Osteocyte (in vitro differentiated cells): Measurements from ENCODE around the gene GPR162. TPM values are rescaled to one million over a fixed set of nuclear protein-coding genes. Genes with fewer than 3 reads are reported as not detected.

Source experiments
- DNase-seq: peaks from one replicate; pipeline ENCODE4 v3.0.0; 2021; ENCODE audit warnings: mixed read lengths; ENCODE audit not compliant: unreplicated experiment; ENCODE audit errors: extremely low spot score
- H3K27ac Mint-ChIP-seq: one replicate; pipeline ENCODE4 v1.8.0; 2021; ENCODE audit warnings: mild to moderate bottlenecking, mixed read lengths; ENCODE audit not compliant: unreplicated experiment
- H3K27me3 Mint-ChIP-seq: one replicate; pipeline ENCODE4 v1.8.0; 2021; ENCODE audit warnings: mixed read lengths; ENCODE audit not compliant: unreplicated experiment
- H3K36me3 Mint-ChIP-seq: one replicate; pipeline ENCODE4 v1.8.0; 2021; ENCODE audit warnings: mixed read lengths; ENCODE audit not compliant: unreplicated experiment
- H3K4me1 Mint-ChIP-seq: one replicate; pipeline ENCODE4 v1.8.0; 2021; ENCODE audit warnings: mixed read lengths; ENCODE audit not compliant: unreplicated experiment
- H3K4me3 Mint-ChIP-seq: one replicate; pipeline ENCODE4 v1.8.0; 2021; ENCODE audit warnings: mild to moderate bottlenecking, moderate library complexity, mixed read lengths; ENCODE audit not compliant: unreplicated experiment
- H3K9me3 Mint-ChIP-seq: one replicate; pipeline ENCODE4 v1.8.0; 2021; ENCODE audit warnings: mixed read lengths; ENCODE audit not compliant: unreplicated experiment
- CTCF ChIP-seq: fragments of 200-600 bp; sonication (generic); IDR thresholded peaks from 2 replicates; pipeline ENCODE4 v1.5.0; 2021; ENCODE audit warnings: antibody characterized with exemption, mild to moderate bottlenecking, moderate library complexity
- total RNA-seq: library from RNA; stranded (reverse); gene quantifications from 2 replicates; pipeline ENCODE4 v1.2.1, GENCODE V29; 2021

GPR162 gene
- total RNA-seq, 1 donor from 2014 or later, result 11.5 TPM

- DNase-seq, result no peak
- no peaks in the 10 kb centered on the region for H3K27me3 Mint-ChIP-seq
These were observed 13.3 kb downstream of the GPR162 start for GRCh38 chr12:6834873-6835272.

GRCh38 chr12:6836851-6837250, 15.2 kb downstream of the GPR162 start:
- DNase-seq, result no peak
- no peaks in the 10 kb centered on the region for H3K9me3 Mint-ChIP-seq
- no peak for TF ChIP-seq CTCF
- peaks cover 16% of the 10 kb centered on the region for H3K36me3 Mint-ChIP-seq
- H3K4me3 Mint-ChIP-seq, result no peak overlapping the region
- no peaks in the 10 kb centered on the region for H3K4me1 Mint-ChIP-seq
- no peak overlapping the region for H3K27ac Mint-ChIP-seq
- H3K27me3 Mint-ChIP-seq, result no peaks in the 10 kb centered on the region

More at GRCh38 chr12:6834873-6835272, 13.3 kb downstream of the GPR162 start:
- Mint-ChIP-seq H3K4me1 (peaks cover 3% of the 10 kb centered on the region), H3K9me3 (no peaks in the 10 kb centered on the region), H3K27ac (peak overlapping the region; percentile 8), H3K4me3 (no peak overlapping the region), H3K36me3 (peaks cover 24% of the 10 kb centered on the region)
- TF ChIP-seq CTCF, result no peak

GRCh38 chr12:6837370-6838060, 15.9 kb downstream of the GPR162 start:
- H3K4me1 Mint-ChIP-seq, result no peaks in the 10 kb centered on the region
- H3K4me3 Mint-ChIP-seq, result no peak overlapping the region
- DNase-seq, result no peak
- H3K27ac Mint-ChIP-seq, result no peak overlapping the region
- TF ChIP-seq CTCF, result no peak
- H3K9me3 Mint-ChIP-seq, result no peaks in the 10 kb centered on the region
- H3K27me3 Mint-ChIP-seq, result no peaks in the 10 kb centered on the region
- peaks cover 12% of the 10 kb centered on the region for H3K36me3 Mint-ChIP-seq

GRCh38 chr12:6838854-6839253, 17.2 kb downstream of the GPR162 start:
- no peak overlapping the region for H3K4me3 Mint-ChIP-seq
- H3K27ac Mint-ChIP-seq, result no peak overlapping the region
- H3K4me1 Mint-ChIP-seq, result no peaks in the 10 kb centered on the region
- H3K36me3 Mint-ChIP-seq, result peaks cover 9% of the 10 kb centered on the region
- H3K9me3 Mint-ChIP-seq, result no peaks in the 10 kb centered on the region
- no peaks in the 10 kb centered on the region for H3K27me3 Mint-ChIP-seq
- no peak for DNase-seq
- TF ChIP-seq CTCF, result no peak

GRCh38 chr12:6839482-6840201, 18.0 kb downstream of the GPR162 start:
- Mint-ChIP-seq H3K4me1 (no peaks in the 10 kb centered on the region), H3K36me3 (peaks cover 8% of the 10 kb centered on the region), H3K27me3 (no peaks in the 10 kb centered on the region), H3K27ac (no peak overlapping the region), H3K4me3 (no peak overlapping the region), H3K9me3 (no peaks in the 10 kb centered on the region)
- TF ChIP-seq CTCF, result no peak
- no peak for DNase-seq
